SU-DHL-6 (cell line): ENCODE results near the gene ZNF365.
"Not testable (repeated sequence)": the region's sequence is repeated elsewhere in the genome, so short reads cannot be mapped to it uniquely, and the experiment has no call there.

Source experiments
- CTCF ChIP-seq: fragments of 200-600 bp; sonication (generic); IDR thresholded peaks from one replicate; pipeline ENCODE4 v1.5.1; 2017; ENCODE audit warnings: antibody characterized with exemption, mild to moderate bottlenecking, low read length, moderate library complexity; ENCODE audit not compliant: insufficient read depth, poor library complexity, severe bottlenecking
- EZH2phosphoT487 ChIP-seq: fragments of 200-600 bp; sonication (generic), shearing (Covaris generic); conservative IDR thresholded peaks from 2 replicates; pipeline ENCODE4 v1.6.1; 2018; ENCODE audit warnings: mild to moderate bottlenecking, antibody characterized with exemption, low read length, moderate library complexity, mixed read lengths

GRCh38 chr10:62410528-62410927 is 36.4 kb downstream of the ZNF365 start:
- TF ChIP-seq CTCF, EZH2phosphoT487: not testable (repeated sequence)
